H1 (cell line): ENCODE data around the gene SGCB. TPM values are rescaled to one million over a fixed set of nuclear protein-coding genes. Genes with fewer than 3 reads are reported as not detected.

ENCODE experiments used
- CTCF ChIA-PET: fragments of 300-600 bp; sonication (Branson Sonifier 250); formaldehyde crosslinking; loops from one replicate; lab custom pipeline; 2021; ENCODE audit not compliant: partially characterized antibody; lab: Charles Lee
- POLR2A ChIA-PET: fragments of 300-600 bp; sonication (Branson Sonifier 250); formaldehyde crosslinking; loops from one replicate; lab custom pipeline; 2021; ENCODE audit warnings: inconsistent platforms; ENCODE audit not compliant: partially characterized antibody; lab: Charles Lee
- DNase-seq, 2 experiments: peaks; one replicate each; pipeline versions ENCODE4 v3.0.0 to v3.0.0-alpha.2; 2010 to 2022; ENCODE audit warnings: low spot score in 2 of 2, low read depth in 1 of 2, mixed read lengths in 1 of 2
- FAIRE-seq: peaks from 2 replicates; lab custom pipeline; 2011; peaks lifted over from hg19 to GRCh38; lab: Jason Lieb, UNC
- H2AFZ ChIP-seq: 2 replicates; pipeline ENCODE4 v1.8.1; 2012; ENCODE audit warnings: low read length, inconsistent platforms
- H2AK5ac ChIP-seq: 2 replicates; pipeline ENCODE4 v1.6.1; 2013; ENCODE audit warnings: low read depth, low read length
- H2BK120ac ChIP-seq: replicated peaks from 2 replicates; pipeline ENCODE3; 2013; ENCODE audit warnings: low read depth, low read length, inconsistent platforms
- H2BK12ac ChIP-seq: 2 replicates; pipeline ENCODE4 v1.6.1; 2013; ENCODE audit warnings: low read depth, low read length
- H2BK15ac ChIP-seq: 2 replicates; pipeline ENCODE4 v1.6.1; 2013; ENCODE audit warnings: low read length
- H2BK20ac ChIP-seq: 2 replicates; pipeline ENCODE4 v1.6.1; 2013; ENCODE audit warnings: low read length
- H2BK5ac ChIP-seq: 2 replicates; pipeline ENCODE4 v1.6.1; 2013; ENCODE audit warnings: low read depth, low read length
- H3K14ac ChIP-seq: 2 replicates; pipeline ENCODE4 v1.6.1; 2013; ENCODE audit warnings: inconsistent platforms; ENCODE audit not compliant: insufficient read length
- H3K18ac ChIP-seq: 2 replicates; pipeline ENCODE4 v1.6.1; 2013; ENCODE audit warnings: low read length; ENCODE audit errors: extremely low read depth
- H3K23ac ChIP-seq: 2 replicates; pipeline ENCODE4 v1.6.1; 2013; ENCODE audit warnings: inconsistent platforms; ENCODE audit not compliant: insufficient read length
- H3K23me2 ChIP-seq: 2 replicates; pipeline ENCODE4 v1.6.1; 2013; ENCODE audit warnings: low read depth, low read length
- H3K27ac ChIP-seq: 2 replicates; pipeline ENCODE4 v1.6.1; 2011; ENCODE audit warnings: low read depth, low read length, inconsistent platforms
- H3K27me3 ChIP-seq, 4 experiments: replicated peaks in 1 of 4; 1 replicate in 1 of 4; 2 replicates in 3 of 4; pipeline versions ENCODE4 v1.6.1 to v1.8.1; 2011 to 2013; ENCODE audit warnings: low read length in 3 of 4, mild to moderate bottlenecking in 3 of 4, inconsistent platforms in 2 of 4, mixed read lengths in 2 of 4, moderate library complexity in 1 of 4; ENCODE audit not compliant: control insufficient read depth in 3 of 4, insufficient read depth in 3 of 4; ENCODE audit errors: extremely low read depth in 1 of 4
- H3K36me3 ChIP-seq, 4 experiments: 2 replicates each; pipeline versions ENCODE4 v1.6.1 to v1.8.1; 2011 to 2013; ENCODE audit warnings: mild to moderate bottlenecking in 4 of 4, low read length in 3 of 4, moderate library complexity in 2 of 4, control low read depth in 1 of 4, inconsistent platforms in 1 of 4; ENCODE audit not compliant: insufficient read depth in 4 of 4, control insufficient read depth in 2 of 4
- H3K4ac ChIP-seq: replicated peaks from 2 replicates; pipeline ENCODE3; 2013; ENCODE audit warnings: low read length, low read depth, mixed read lengths, inconsistent platforms; ENCODE audit not compliant: insufficient read length
- H3K4me1 ChIP-seq, 4 experiments: replicated peaks in 1 of 4; 1 replicate in 1 of 4; 2 replicates in 3 of 4; pipeline versions ENCODE4 v1.6.1 to v1.8.1; 2011 to 2013; ENCODE audit warnings: low read length in 3 of 4, inconsistent platforms in 2 of 4, mixed read lengths in 1 of 4; ENCODE audit not compliant: insufficient read depth in 4 of 4, control insufficient read depth in 3 of 4
- H3K4me2 ChIP-seq, 2 experiments: 2 replicates each; pipeline versions ENCODE4 v1.6.1 to v1.8.1; 2011 to 2013; ENCODE audit warnings: low read depth in 2 of 2, low read length in 2 of 2, control low read depth in 1 of 2, inconsistent platforms in 1 of 2, mild to moderate bottlenecking in 1 of 2; ENCODE audit not compliant: insufficient read depth in 1 of 2
- H3K4me3 ChIP-seq, 4 experiments: fragments of 200-600, 300-600 bp in 1 of 4; sonication (generic), shearing (Covaris generic), sonication (Bioruptor Twin) in 1 of 4; 2 replicates each; pipeline versions ENCODE4 v1.5.1 to v1.8.1; 2011 to 2016; ENCODE audit warnings: low read length in 4 of 4, low read depth in 3 of 4, control low read depth in 2 of 4, inconsistent platforms in 2 of 4, mild to moderate bottlenecking in 2 of 4, mixed read lengths in 1 of 4, moderate library complexity in 1 of 4; ENCODE audit not compliant: insufficient read depth in 2 of 4; ENCODE audit errors: extremely low read depth in 1 of 4
- H3K56ac ChIP-seq: replicated peaks from 2 replicates; pipeline ENCODE3; 2013; ENCODE audit warnings: low read depth, mild to moderate bottlenecking, mixed read lengths, low read length, inconsistent platforms; ENCODE audit not compliant: insufficient read length
- H3K79me1 ChIP-seq: 2 replicates; pipeline ENCODE4 v1.6.1; 2013; ENCODE audit warnings: low read depth, low read length, control low read depth
- H3K79me2 ChIP-seq, 2 experiments: 2 replicates each; pipeline versions ENCODE4 v1.6.1 to v1.8.1; 2012 to 2013; ENCODE audit warnings: low read length in 2 of 2, mild to moderate bottlenecking in 2 of 2, inconsistent platforms in 1 of 2; ENCODE audit not compliant: insufficient read depth in 2 of 2, control insufficient read depth in 1 of 2
- H3K9ac ChIP-seq, 4 experiments: replicated peaks in 1 of 4; 1 replicate in 1 of 4; 2 replicates in 3 of 4; pipeline versions ENCODE4 v1.6.1 to v1.8.1; 2011 to 2013; ENCODE audit warnings: low read depth in 3 of 4, low read length in 3 of 4, control low read depth in 2 of 4, mild to moderate bottlenecking in 2 of 4, moderate library complexity in 2 of 4, inconsistent platforms in 1 of 4; ENCODE audit errors: extremely low read depth in 1 of 4
- H3K9me3 ChIP-seq, 2 experiments: 2 replicates each; pipeline versions ENCODE4 v1.6.1 to v1.8.1; 2012 to 2013; ENCODE audit warnings: mild to moderate bottlenecking in 2 of 2, moderate library complexity in 2 of 2, control low read depth in 1 of 2, inconsistent platforms in 1 of 2, low read depth in 1 of 2, low read length in 1 of 2, mixed read lengths in 1 of 2; ENCODE audit not compliant: insufficient read depth in 2 of 2
- H4K20me1 ChIP-seq, 2 experiments: replicated peaks in 1 of 2; 2 replicates each; pipeline versions ENCODE3 to v1.8.1; 2011 to 2013; ENCODE audit warnings: inconsistent platforms in 2 of 2, low read length in 2 of 2, mild to moderate bottlenecking in 1 of 2; ENCODE audit not compliant: insufficient read depth in 2 of 2, control insufficient read depth in 1 of 2
- H4K5ac ChIP-seq: 2 replicates; pipeline ENCODE4 v1.6.1; 2013; ENCODE audit warnings: low read length, low read depth, mixed read lengths, inconsistent platforms; ENCODE audit not compliant: insufficient read length
- H4K8ac ChIP-seq: 2 replicates; pipeline ENCODE4 v1.8.0; 2013; ENCODE audit warnings: mild to moderate bottlenecking, moderate library complexity, low read length, inconsistent platforms; ENCODE audit not compliant: insufficient read depth; ENCODE audit errors: extremely low read depth
- H4K91ac ChIP-seq: replicated peaks from 2 replicates; pipeline ENCODE3; 2013; ENCODE audit warnings: low read length, mixed read lengths, inconsistent platforms; ENCODE audit not compliant: insufficient read length
- ATF2 ChIP-seq: IDR thresholded peaks from 2 replicates; pipeline ENCODE4 v1.6.1; 2012; ENCODE audit warnings: low read length, inconsistent platforms
- CEBPB ChIP-seq: IDR thresholded peaks from 2 replicates; pipeline ENCODE4 v1.6.1; 2012; ENCODE audit warnings: low read depth, low read length
- E2F6 ChIP-seq: IDR thresholded peaks from 2 replicates; pipeline ENCODE4 v1.6.1; 2012; ENCODE audit warnings: inconsistent platforms
- FOSL1 ChIP-seq: IDR thresholded peaks from 2 replicates; pipeline ENCODE4 v1.6.1; 2011; ENCODE audit warnings: mild to moderate bottlenecking, low read depth, low read length, moderate library complexity; ENCODE audit not compliant: insufficient read depth
- KDM4A ChIP-seq: IDR thresholded peaks from one replicate; pipeline ENCODE4 v1.7.1; 2012; ENCODE audit warnings: low read depth, mild to moderate bottlenecking, moderate library complexity, low read length, inconsistent platforms; ENCODE audit not compliant: severe bottlenecking
- POLR2AphosphoS5 ChIP-seq: IDR thresholded peaks from 2 replicates; pipeline ENCODE4 v1.6.1; 2011; ENCODE audit warnings: low read depth, low read length
- RAD21 ChIP-seq, 2 experiments: IDR thresholded peaks in 1 of 2; conservative IDR thresholded peaks in 1 of 2; 2 replicates each; pipeline ENCODE4 v1.6.1; 2011; ENCODE audit warnings: low read depth in 2 of 2, low read length in 2 of 2, improper control_type of control experiment in 1 of 2, inconsistent platforms in 1 of 2, mild to moderate bottlenecking in 1 of 2, moderate library complexity in 1 of 2
- SRF ChIP-seq: IDR thresholded peaks from 2 replicates; pipeline ENCODE4 v1.6.1; 2011; ENCODE audit warnings: mild to moderate bottlenecking, low read depth, low read length, moderate library complexity
- USF2 ChIP-seq: IDR thresholded peaks from 2 replicates; pipeline ENCODE4 v1.6.1; 2011; ENCODE audit warnings: low read length, improper control_type of control experiment
- YY1 ChIP-seq: IDR thresholded peaks from 2 replicates; pipeline ENCODE4 v1.6.1; 2011; ENCODE audit warnings: low read depth, mild to moderate bottlenecking, low read length
- WGBS, 2 experiments: shearing (Covaris generic) in 1 of 2; methylation state at CpG; one replicate each; pipeline versions ENCODE4 v1.1.6 to v1.1.7; 2013 to 2015; ENCODE audit warnings: low lambda C conversion rate in 2 of 2, mixed read lengths in 2 of 2, inconsistent platforms in 1 of 2, low coverage in 1 of 2, missing lambda C conversion rate in 1 of 2; ENCODE audit not compliant: insufficient replicate concordance in 2 of 2, insufficient coverage in 1 of 2, insufficient read length in 1 of 2; ENCODE audit errors: extremely low coverage in 1 of 2, missing lambda C conversion rate in 1 of 2; 5-methylcytosine and 5-hydroxymethylcytosine counted together
- polyA plus RNA-seq, 7 experiments: library from polyadenylated mRNA; depleted of rRNA in 3 of 7; stranded (reverse) in 5 of 7; unstranded in 2 of 7; fragments of >200 nt in 5 of 7; fragments of 200-250 nt in 2 of 7; gene quantifications; 1 replicate in 5 of 7; 2 replicates in 1 of 7; 4 replicates in 1 of 7; pipeline versions ENCODE4 v1.2.1 to v1.2.3, GENCODE V29; 2011 to 2013; ENCODE audit warnings: missing spikeins in 2 of 7, mixed read lengths in 2 of 7
- total RNA-seq: library from RNA; stranded (reverse); fragmentation: NEBNext Ultra II Directional; extraction: Animal tissue kit (Norgen Biotek cat#: 25700); gene quantifications from 2 replicates; pipeline ENCODE4 v1.2.1, GENCODE V29; 2021

SGCB gene
- total and polyA plus RNA-seq, 2 of the 8 experiments (the other 6 are each of a cell fraction or from before 2014, with no cell fraction given): 6.8 to 32.2 TPM

GRCh38 chr4:52001616-52002015 lies 36.5 kb downstream of the SGCB start:
- no peak overlapping the region; the same call in 1 of the 2 replicates for H2BK12ac ChIP-seq
- H3K27ac ChIP-seq: no peak overlapping the region
- no peak overlapping the region for H2AK5ac ChIP-seq
- H3K4me2 ChIP-seq: no peak overlapping the region
- no peak overlapping the region for H2BK15ac ChIP-seq
- DNase-seq (no peak), FAIRE-seq (no peak)
- no peak overlapping the region for H4K8ac ChIP-seq
- no peak overlapping the region for H2AFZ ChIP-seq
- ChIA-PET CTCF (interaction anchor here (0.9 kb wide), 1 partner anchor 94 kb away, joined by 3 read pairs; no protein-coding TSS in a partner anchor), POLR2A (no interaction called here)
- H2BK120ac ChIP-seq: no peak overlapping the region
- no peaks in the 10 kb centered on the region for H3K9me3 ChIP-seq
- H3K79me2 ChIP-seq: no peaks in the 10 kb centered on the region
- no peak overlapping the region for H3K14ac ChIP-seq
- H4K5ac ChIP-seq: no peak overlapping the region
- H4K20me1 ChIP-seq: no peaks in the 10 kb centered on the region
- H3K56ac ChIP-seq: no peak overlapping the region
- H3K23me2 ChIP-seq: no peaks in the 10 kb centered on the region
- H3K18ac ChIP-seq: no peak overlapping the region
- H3K23ac ChIP-seq: no peak overlapping the region
- H3K4ac ChIP-seq: no peak overlapping the region
- H3K79me1 ChIP-seq: no peaks in the 10 kb centered on the region
- no peak overlapping the region for H2BK5ac ChIP-seq
- no peak overlapping the region for H3K9ac ChIP-seq
- H3K4me3 ChIP-seq: no peak overlapping the region
- H4K91ac ChIP-seq: no peak overlapping the region
- 95% methylated on average over 2 of the region's 2 CpGs; no CpG with 5 or more reads in 1 of the 2 experiments for WGBS, 2 experiments
- no peaks in the 10 kb centered on the region for H3K4me1 ChIP-seq
- no peaks in the 10 kb centered on the region for H3K36me3 ChIP-seq
- H2BK20ac ChIP-seq: no peak overlapping the region
- H3K27me3 ChIP-seq: no peaks in the 10 kb centered on the region
- no peak for TF ChIP-seq SRF
- TF ChIP-seq KDM4A: no peak
- no peak for TF ChIP-seq FOSL1
- TF ChIP-seq CEBPB: no peak
- TF ChIP-seq USF2: no peak
- no peak for TF ChIP-seq YY1
- no peak for TF ChIP-seq RAD21 (IDR thresholded peaks at IDR 0.05 in 1 of 2, conservative IDR thresholded peaks at IDR 0.05 in 1 of 2; ENCODE audit: low read depth in 2 of 2, low read length in 2 of 2)
- TF ChIP-seq E2F6: no peak
- no peak for TF ChIP-seq ATF2
- no peak for TF ChIP-seq POLR2AphosphoS5
